Activated naive CD4-positive, alpha-beta T cell treated with anti-CD3 and anti-CD28 coated beads, Interleukin-2, amount 10 ng/mL, durations not matched to agents 7 days and 5 days (primary cell): ENCODE results near the gene TSPAN16.
"Not testable (repeated sequence)": the region's sequence is repeated elsewhere in the genome, so short reads cannot be mapped to it uniquely, and the experiment has no call there.

Experiments
- CTCF ChIA-PET: fragments of 350-600 bp; sonication (Branson Sonifier 250); formaldehyde crosslinking; loops from one replicate; lab custom pipeline; 2021; ENCODE audit warnings: antibody characterized with exemption; lab: Charles Lee
- DNase-seq: peaks from one replicate; pipeline ENCODE4 v3.0.0-alpha.2; 2020
- H3K27ac Mint-ChIP-seq: one replicate; pipeline ENCODE4 v1.8.0; 2021; ENCODE audit warnings: mild to moderate bottlenecking, moderate library complexity, mixed read lengths
- H3K27me3 Mint-ChIP-seq: one replicate; pipeline ENCODE4 v1.8.0; 2021; ENCODE audit warnings: mild to moderate bottlenecking, mixed read lengths
- H3K36me3 Mint-ChIP-seq: one replicate; pipeline ENCODE4 v1.8.0; 2021; ENCODE audit warnings: mixed read lengths
- H3K4me1 Mint-ChIP-seq: one replicate; pipeline ENCODE4 v1.8.0; 2021; ENCODE audit warnings: mixed read lengths
- H3K4me3 Mint-ChIP-seq: one replicate; pipeline ENCODE4 v1.8.0; 2021; ENCODE audit warnings: mild to moderate bottlenecking, moderate library complexity, mixed read lengths
- H3K9me3 Mint-ChIP-seq: one replicate; pipeline ENCODE4 v1.8.0; 2021; ENCODE audit warnings: mixed read lengths

Gene TSPAN16

GRCh38 chr19:11300811-11301120, 4.8 kb downstream of the TSPAN16 start:
- Mint-ChIP-seq H3K27me3 (peaks cover 57% of the 10 kb centered on the region), H3K36me3 (no peaks in the 10 kb centered on the region), H3K9me3 (no peaks in the 10 kb centered on the region), H3K4me3 (no peak overlapping the region), H3K27ac (no peak overlapping the region), H3K4me1 (no peaks in the 10 kb centered on the region)
- DNase-seq = no peak
- CTCF ChIA-PET = no interaction called here

GRCh38 chr19:11304936-11305335, 9.0 kb downstream of the TSPAN16 start:
- Mint-ChIP-seq H3K4me1 (no peaks in the 10 kb centered on the region), H3K27ac (no peak overlapping the region), H3K27me3 (peaks cover 24% of the 10 kb centered on the region), H3K36me3 (no peaks in the 10 kb centered on the region), H3K4me3 (no peak overlapping the region), H3K9me3 (no peaks in the 10 kb centered on the region)
- CTCF ChIA-PET = interaction anchor here (0.7 kb wide), 1 partner anchor 87 kb away, joined by 4 read pairs; no protein-coding TSS in a partner anchor
- no peak for DNase-seq

GRCh38 chr19:11306337-11306736, 10.4 kb downstream of the TSPAN16 start:
- no peak for DNase-seq
- Mint-ChIP-seq H3K27me3 (peaks cover 13% of the 10 kb centered on the region), H3K27ac (no peak overlapping the region), H3K36me3 (no peaks in the 10 kb centered on the region), H3K4me3 (no peak overlapping the region), H3K4me1 (no peaks in the 10 kb centered on the region), H3K9me3 (no peaks in the 10 kb centered on the region)
- CTCF ChIA-PET = no interaction called here

- peaks cover 37% of the 10 kb centered on the region for H3K27me3 Mint-ChIP-seq
- DNase-seq, CTCF ChIA-PET, H3K36me3 Mint-ChIP-seq, H3K27ac Mint-ChIP-seq, H3K9me3 Mint-ChIP-seq, H3K4me3 Mint-ChIP-seq: not testable (repeated sequence)
- peaks cover 34% of the 10 kb centered on the region for H3K4me1 Mint-ChIP-seq
These were observed 24.5 kb downstream of the TSPAN16 start for GRCh38 chr19:11320278-11320995.

- H3K4me3 Mint-ChIP-seq = no peak overlapping the region
- H3K27ac Mint-ChIP-seq = no peak overlapping the region
- CTCF ChIA-PET = interaction anchor here (1.6 kb wide), 2 partner anchors 24 to 27 kb away, joined by 4 to 5 read pairs; no protein-coding TSS in a partner anchor
- peaks cover 36% of the 10 kb centered on the region for H3K4me1 Mint-ChIP-seq
- no peaks in the 10 kb centered on the region for H3K9me3 Mint-ChIP-seq
- peaks cover 4% of the 10 kb centered on the region for H3K36me3 Mint-ChIP-seq
- peaks cover 37% of the 10 kb centered on the region for H3K27me3 Mint-ChIP-seq
- DNase-seq = no peak
These were observed 25.5 kb downstream of the TSPAN16 start for GRCh38 chr19:11321191-11322126.

GRCh38 chr19:11322269-11323024, 26.5 kb downstream of the TSPAN16 start:
- H3K27me3 Mint-ChIP-seq = peaks cover 32% of the 10 kb centered on the region
- CTCF ChIA-PET = interaction anchor here (0.7 to 1.6 kb wide), 6 partner anchors 25 to 747 kb away, joined by 3 to 5 read pairs (median 4); partner anchors contain the start of gene SWSAP1
- H3K4me1 Mint-ChIP-seq = peaks cover 36% of the 10 kb centered on the region
- no peak overlapping the region for H3K4me3 Mint-ChIP-seq
- H3K36me3 Mint-ChIP-seq = peaks cover 4% of the 10 kb centered on the region
- no peak for DNase-seq
- H3K27ac Mint-ChIP-seq = no peak overlapping the region
- H3K9me3 Mint-ChIP-seq = no peaks in the 10 kb centered on the region

GRCh38 chr19:11323601-11324078, 27.7 kb downstream of the TSPAN16 start:
- H3K36me3 Mint-ChIP-seq = peaks cover 4% of the 10 kb centered on the region
- H3K27ac Mint-ChIP-seq = peak overlapping the region; percentile 90
- H3K9me3 Mint-ChIP-seq = no peaks in the 10 kb centered on the region
- CTCF ChIA-PET = interaction anchor here (1.6 to 1.7 kb wide), 2 partner anchors 9 to 57 kb away, joined by 4 to 5 read pairs; no protein-coding TSS in a partner anchor
- peaks cover 31% of the 10 kb centered on the region for H3K4me1 Mint-ChIP-seq
- peaks cover 28% of the 10 kb centered on the region for H3K27me3 Mint-ChIP-seq
- no peak for DNase-seq
- peak overlapping the region; percentile 39 for H3K4me3 Mint-ChIP-seq

- peak; percentile 66 for DNase-seq
- Mint-ChIP-seq H3K27ac (peak overlapping the region; percentile 90), H3K4me1 (peaks cover 31% of the 10 kb centered on the region), H3K27me3 (peaks cover 23% of the 10 kb centered on the region), H3K9me3 (no peaks in the 10 kb centered on the region), H3K4me3 (peak overlapping the region; percentile 39), H3K36me3 (peaks cover 4% of the 10 kb centered on the region)
- CTCF ChIA-PET = interaction anchor here (1.7 kb wide), 2 partner anchors 9 to 57 kb away, joined by 5 to 7 read pairs; no protein-coding TSS in a partner anchor
These were observed 28.2 kb downstream of the TSPAN16 start for GRCh38 chr19:11324079-11324661.

GRCh38 chr19:11324748-11325389, 28.9 kb downstream of the TSPAN16 start:
- H3K27ac Mint-ChIP-seq = peak overlapping the region; percentile 90
- H3K4me1 Mint-ChIP-seq = peaks cover 31% of the 10 kb centered on the region
- H3K36me3 Mint-ChIP-seq = peaks cover 4% of the 10 kb centered on the region
- no peaks in the 10 kb centered on the region for H3K9me3 Mint-ChIP-seq
- no peak overlapping the region for H3K4me3 Mint-ChIP-seq
- H3K27me3 Mint-ChIP-seq = peaks cover 16% of the 10 kb centered on the region
- no peak for DNase-seq
- CTCF ChIA-PET = interaction anchor here (1.7 kb wide), 2 partner anchors 8 to 56 kb away, joined by 5 to 7 read pairs; no protein-coding TSS in a partner anchor

- Mint-ChIP-seq H3K36me3 (peaks cover 4% of the 10 kb centered on the region), H3K9me3 (no peaks in the 10 kb centered on the region), H3K27me3 (peaks cover 12% of the 10 kb centered on the region), H3K4me3 (no peak overlapping the region), H3K27ac (no peak overlapping the region), H3K4me1 (peaks cover 31% of the 10 kb centered on the region)
- CTCF ChIA-PET = interaction anchor here (1.7 kb wide), 2 partner anchors 8 to 55 kb away, joined by 5 to 7 read pairs; no protein-coding TSS in a partner anchor
- DNase-seq = no peak
These were observed 29.6 kb downstream of the TSPAN16 start for GRCh38 chr19:11325544-11325943.

- no peaks in the 10 kb centered on the region for H3K27me3 Mint-ChIP-seq
- H3K9me3 Mint-ChIP-seq = no peaks in the 10 kb centered on the region
- H3K4me1 Mint-ChIP-seq = peaks cover 3% of the 10 kb centered on the region
- peaks cover 6% of the 10 kb centered on the region for H3K36me3 Mint-ChIP-seq
- CTCF ChIA-PET = no interaction called here
- H3K27ac Mint-ChIP-seq = no peak overlapping the region
- no peak for DNase-seq
- no peak overlapping the region for H3K4me3 Mint-ChIP-seq
These were observed 34.2 kb downstream of the TSPAN16 start for GRCh38 chr19:11330127-11330526.

- Mint-ChIP-seq H3K27ac (no peak overlapping the region), H3K36me3 (peaks cover 17% of the 10 kb centered on the region), H3K4me1 (no peaks in the 10 kb centered on the region), H3K9me3 (no peaks in the 10 kb centered on the region), H3K4me3 (no peak overlapping the region), H3K27me3 (no peaks in the 10 kb centered on the region)
- CTCF ChIA-PET = no interaction called here
- DNase-seq = no peak
These were observed 35.5 kb downstream of the TSPAN16 start for GRCh38 chr19:11331502-11331901.

GRCh38 chr19:11332822-11333221, 36.9 kb downstream of the TSPAN16 start:
- DNase-seq = no peak
- no peaks in the 10 kb centered on the region for H3K27me3 Mint-ChIP-seq
- H3K27ac Mint-ChIP-seq = no peak overlapping the region
- H3K4me3 Mint-ChIP-seq = no peak overlapping the region
- H3K36me3 Mint-ChIP-seq = peaks cover 20% of the 10 kb centered on the region
- peaks cover 9% of the 10 kb centered on the region for H3K4me1 Mint-ChIP-seq
- no peaks in the 10 kb centered on the region for H3K9me3 Mint-ChIP-seq
- CTCF ChIA-PET = interaction anchor here (0.6 to 1.7 kb wide), 2 partner anchors 8 to 45 kb away, joined by 3 to 5 read pairs; no protein-coding TSS in a partner anchor
